DND-41 (cell line): ENCODE data around the gene SF3A1.

Experiments
- CTCF ChIP-seq: IDR thresholded peaks from 2 replicates; pipeline ENCODE4 v1.5.1; 2012; ENCODE audit warnings: borderline replicate concordance, low read length, moderate library complexity, mild to moderate bottlenecking; ENCODE audit not compliant: poor library complexity, severe bottlenecking; ENCODE audit errors: extremely low read depth
- EZH2 ChIP-seq: IDR thresholded peaks from 3 replicates; pipeline ENCODE4 v1.6.1; 2012; ENCODE audit warnings: borderline replicate concordance, low read depth, mild to moderate bottlenecking, moderate library complexity, low read length, inconsistent platforms; ENCODE audit not compliant: severe bottlenecking

GRCh38 chr22:30315962-30316576 lies 40.6 kb downstream of the SF3A1 start:
- TF ChIP-seq CTCF = no peak
- TF ChIP-seq EZH2 = no peak
